Activated CD8-positive, alpha-beta T cell treated with anti-CD3 and anti-CD28 coated beads for 36 hours (primary cell): ENCODE data around the gene PTK7. TPM values are rescaled to one million over a fixed set of nuclear protein-coding genes. Genes with fewer than 3 reads are reported as not detected.

Experiments
- ATAC-seq: fragments of 200-7000 bp; cut with Tn5 transposase; one replicate; pipeline ENCODE4 v1.10.0; 2021; ENCODE audit warnings: mild to moderate bottlenecking, moderate library complexity
- CTCF ChIA-PET: fragments of 350-600 bp; sonication (Branson Sonifier 250); formaldehyde crosslinking; loops from one replicate; lab custom pipeline; 2021; ENCODE audit warnings: antibody characterized with exemption; lab: Charles Lee
- POLR2A ChIA-PET: fragments of 350-600 bp; sonication (Branson Sonifier 250); formaldehyde crosslinking; loops from one replicate; lab custom pipeline; 2021; ENCODE audit warnings: antibody characterized with exemption; lab: Charles Lee
- DNase-seq: peaks from one replicate; pipeline ENCODE4 v3.0.0-alpha.2; 2020
- H3K27ac Mint-ChIP-seq: one replicate; pipeline ENCODE4 v1.8.0; 2021; ENCODE audit warnings: mild to moderate bottlenecking, mixed read lengths
- H3K27me3 Mint-ChIP-seq: one replicate; pipeline ENCODE4 v1.8.0; 2021; ENCODE audit warnings: mixed read lengths
- H3K36me3 Mint-ChIP-seq: one replicate; pipeline ENCODE4 v1.8.0; 2021; ENCODE audit warnings: low read depth, mixed read lengths
- H3K4me1 Mint-ChIP-seq: one replicate; pipeline ENCODE4 v1.8.0; 2021; ENCODE audit warnings: low read depth, mixed read lengths
- H3K4me3 Mint-ChIP-seq: one replicate; pipeline ENCODE4 v1.8.0; 2021; ENCODE audit warnings: mild to moderate bottlenecking, moderate library complexity, mixed read lengths
- H3K9me3 Mint-ChIP-seq: one replicate; pipeline ENCODE4 v1.8.0; 2021; ENCODE audit warnings: mixed read lengths
- intact Hi-C: fragments of 100-400 bp; cut with micrococcal nuclease; formaldehyde crosslinking; loops from one replicate; pipeline ENCODE4 v1.10.0; 2022
- total RNA-seq, 2 experiments: library from RNA; stranded (reverse); gene quantifications; one replicate each; pipeline ENCODE4 v1.2.3, GENCODE V29; 2021
- TF ChIP-seq, protein P1 (sequence below): fragments of 200-600 bp; IDR thresholded peaks from one replicate; pipeline ENCODE4 v1.8.0; 2022; ENCODE audit warnings: antibody characterized with exemption, mild to moderate bottlenecking

PTK7 gene
- total RNA-seq, 2 experiments from 2014 or later = 3.8 to 4.1 TPM

DNA sequence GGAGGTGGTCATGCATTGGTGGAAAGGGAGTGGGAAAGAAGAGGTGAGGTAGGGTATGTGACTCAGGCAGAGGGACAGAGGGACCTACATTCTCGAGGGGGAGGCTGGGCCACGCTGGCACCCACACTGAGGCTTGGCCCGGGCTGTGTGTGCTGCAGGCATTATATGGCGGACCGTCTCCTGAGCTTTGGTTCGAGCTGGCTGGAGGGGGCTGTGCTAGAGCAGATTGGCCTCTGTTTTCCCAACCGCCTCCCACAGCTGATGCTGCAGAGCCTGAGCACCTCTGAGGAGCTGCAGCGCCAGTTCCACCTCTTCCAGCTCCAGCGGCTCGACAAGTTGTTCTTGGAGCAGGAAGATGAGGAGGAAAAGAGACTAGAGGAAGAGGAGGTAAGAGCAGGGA is 129.7 kb downstream of the PTK7 start:
- no peak for ATAC-seq
- no peak overlapping the region for H3K27ac Mint-ChIP-seq
- POLR2A ChIA-PET = interaction anchor here (0.9 to 1.6 kb wide), 3 partner anchors 14 to 298 kb away, joined by 3 to 4 read pairs (median 3); no protein-coding TSS in a partner anchor
- TF ChIP-seq, protein P1, sequence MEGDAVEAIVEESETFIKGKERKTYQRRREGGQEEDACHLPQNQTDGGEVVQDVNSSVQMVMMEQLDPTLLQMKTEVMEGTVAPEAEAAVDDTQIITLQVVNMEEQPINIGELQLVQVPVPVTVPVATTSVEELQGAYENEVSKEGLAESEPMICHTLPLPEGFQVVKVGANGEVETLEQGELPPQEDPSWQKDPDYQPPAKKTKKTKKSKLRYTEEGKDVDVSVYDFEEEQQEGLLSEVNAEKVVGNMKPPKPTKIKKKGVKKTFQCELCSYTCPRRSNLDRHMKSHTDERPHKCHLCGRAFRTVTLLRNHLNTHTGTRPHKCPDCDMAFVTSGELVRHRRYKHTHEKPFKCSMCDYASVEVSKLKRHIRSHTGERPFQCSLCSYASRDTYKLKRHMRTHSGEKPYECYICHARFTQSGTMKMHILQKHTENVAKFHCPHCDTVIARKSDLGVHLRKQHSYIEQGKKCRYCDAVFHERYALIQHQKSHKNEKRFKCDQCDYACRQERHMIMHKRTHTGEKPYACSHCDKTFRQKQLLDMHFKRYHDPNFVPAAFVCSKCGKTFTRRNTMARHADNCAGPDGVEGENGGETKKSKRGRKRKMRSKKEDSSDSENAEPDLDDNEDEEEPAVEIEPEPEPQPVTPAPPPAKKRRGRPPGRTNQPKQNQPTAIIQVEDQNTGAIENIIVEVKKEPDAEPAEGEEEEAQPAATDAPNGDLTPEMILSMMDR = no peak
- CTCF ChIA-PET = no interaction called here
- H3K36me3 Mint-ChIP-seq = peaks cover 8% of the 10 kb centered on the region
- no peaks in the 10 kb centered on the region for H3K27me3 Mint-ChIP-seq
- no peaks in the 10 kb centered on the region for H3K4me1 Mint-ChIP-seq
- no peak overlapping the region for H3K4me3 Mint-ChIP-seq
- intact Hi-C loops = no loop called here
- no peak for DNase-seq
- no peaks in the 10 kb centered on the region for H3K9me3 Mint-ChIP-seq

DNA sequence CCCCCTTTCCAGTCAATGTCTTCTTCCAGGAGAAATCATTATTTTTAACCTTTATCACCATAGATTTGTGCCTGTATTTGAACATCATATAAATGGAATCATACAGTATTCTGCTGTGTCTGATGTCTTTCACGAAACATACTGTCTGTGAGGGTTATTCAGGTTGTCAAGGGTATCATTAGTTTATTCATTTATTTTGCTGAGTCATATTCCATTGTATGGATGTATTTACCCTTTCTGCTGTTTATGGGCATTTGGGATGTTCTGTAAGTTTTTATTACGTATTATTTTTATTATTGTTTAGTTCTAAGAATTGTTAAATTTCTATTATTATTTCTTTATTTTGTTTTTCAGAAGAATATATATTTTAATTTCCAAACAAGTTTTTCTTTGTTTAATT is 131.2 kb downstream of the PTK7 start:
- Mint-ChIP-seq H3K9me3 (no peaks in the 10 kb centered on the region), H3K36me3 (peaks cover 8% of the 10 kb centered on the region), H3K4me1 (no peaks in the 10 kb centered on the region), H3K27me3 (no peaks in the 10 kb centered on the region), H3K27ac (peak overlapping the region; percentile 63), H3K4me3 (no peak overlapping the region)
- TF ChIP-seq, protein P1 = no peak
- DNase-seq (no peak), ATAC-seq (no peak)
- ChIA-PET CTCF (no interaction called here), POLR2A (no interaction called here)
- intact Hi-C loops = no loop called here

Other genes starting within 250 kb of the PTK7 start
- 100 to 1,000 TPM; 135 to 137 TPM for gene RPL7L1, start 196.7 kb upstream of the PTK7 start, total RNA-seq
- not detected for gene PTCRA, start 160.3 kb upstream of the PTK7 start, total RNA-seq
- 10 to 100 TPM; 46.2 to 46.8 TPM for gene CNPY3, start 146.8 kb upstream of the PTK7 start, total RNA-seq
- gene GNMT, start 115.6 kb upstream of the PTK7 start, total RNA-seq = under 1 TPM; 0.25 to 0.38 TPM
- 1 to 10 TPM; 7.3 to 9.0 TPM for gene PEX6, start 97.1 kb upstream of the PTK7 start, total RNA-seq
- 10 to 100 TPM; 41.6 to 47.5 TPM for gene PPP2R5D, start 91.7 kb upstream of the PTK7 start, total RNA-seq
- 10 to 100 TPM; 84.8 to 92.3 TPM for gene MEA1, start 62.4 kb upstream of the PTK7 start, total RNA-seq
- gene KLHDC3, start 62.1 kb upstream of the PTK7 start, total RNA-seq = 10 to 100 TPM; 58.6 to 64.0 TPM
- 10 to 100 TPM; 47.9 to 48.0 TPM for gene RRP36, start 54.7 kb upstream of the PTK7 start, total RNA-seq
- gene CUL7, start 22.5 kb upstream of the PTK7 start, total RNA-seq = 10 to 100 TPM; 13.9 TPM
- gene MRPL2, start 16.9 kb upstream of the PTK7 start, total RNA-seq = 100 to 1,000 TPM; 108 TPM
- 10 to 100 TPM; 10.6 to 11.5 TPM for gene KLC4, start 16.7 kb upstream of the PTK7 start, total RNA-seq
- 10 to 100 TPM; 34.5 to 35.4 TPM for gene SRF, start 95.0 kb downstream of the PTK7 start, total RNA-seq
- gene CUL9, start 105.9 kb downstream of the PTK7 start, total RNA-seq = 10 to 100 TPM; 38.8 to 43.1 TPM
- gene DNPH1, start 153.2 kb downstream of the PTK7 start, total RNA-seq = 10 to 100 TPM; 86.2 to 86.5 TPM
- gene TTBK1, start 167.2 kb downstream of the PTK7 start, total RNA-seq = under 1 TPM; 0.09 to 0.11 TPM
- gene SLC22A7, start 221.9 kb downstream of the PTK7 start, total RNA-seq = not detected
- 1 to 10 TPM; 2.2 to 2.4 TPM for gene CRIP3, start 232.5 kb downstream of the PTK7 start, total RNA-seq